HCT116 (cell line): ENCODE measurements around the gene DOCK3. TPM values are rescaled to one million over a fixed set of nuclear protein-coding genes. Genes with fewer than 3 reads are reported as not detected.

Experiments used
- ATAC-seq: fragments of 200-7000 bp; cut with Tn5 transposase; 2 replicates; pipeline ENCODE4 v1.9.1; 2020; ENCODE audit warnings: mild to moderate bottlenecking, moderate library complexity
- BruUV-seq: library from RNA; stranded (reverse); fragments of 400-500 nt; replicated peaks from 2 replicates; lab custom pipeline; 2021; lab: Mats Ljungman, UMichigan
- CTCF ChIA-PET: fragments of 300-600 bp; sonication (Branson Sonifier 250); formaldehyde crosslinking; loops from one replicate; lab custom pipeline; 2021; ENCODE audit warnings: antibody characterized with exemption; lab: Charles Lee
- POLR2A ChIA-PET: fragments of 300-600, 350-600 bp; sonication (Branson Sonifier 250); formaldehyde crosslinking; loops from one replicate; lab custom pipeline; 2021; ENCODE audit warnings: antibody characterized with exemption; lab: Charles Lee
- RAD21 ChIA-PET, 2 experiments: fragments of 300-600 bp; sonication (Branson Sonifier 250); formaldehyde crosslinking; loops; one replicate each; lab custom pipeline; 2023; ENCODE audit warnings: low total read pairs in 2 of 2; ENCODE audit not compliant: uncharacterized antibody in 2 of 2, unreplicated experiment in 2 of 2, low non-redundant PET in 1 of 2; lab: Charles Lee
- DNase-seq: peaks from one replicate; pipeline ENCODE4 v3.0.0-alpha.2; 2010; ENCODE audit warnings: low read depth, low spot score
- H2AFZ ChIP-seq: fragments of 200-600 bp; shearing (Covaris generic), sonication (generic); 2 replicates; pipeline ENCODE4 v1.6.1; 2017; ENCODE audit warnings: low read depth, mixed run types, mixed read lengths, antibody characterized with exemption, low read length; ENCODE audit not compliant: poor library complexity, severe bottlenecking
- H3K27ac ChIP-seq: 2 replicates; pipeline ENCODE4 v1.5.1; 2012; ENCODE audit warnings: low read depth, low read length
- H3K27me3 ChIP-seq: fragments of 200-600 bp; sonication (generic); 2 replicates; pipeline ENCODE4 v1.6.1; 2016; ENCODE audit warnings: mixed run types, low read length, mixed read lengths; ENCODE audit not compliant: insufficient read depth
- H3K36me3 ChIP-seq, 2 experiments: fragments of 200-500 bp in 1 of 2; fragments of 200-600 bp in 1 of 2; sonication (Bioruptor generic) in 1 of 2; sonication (generic) in 1 of 2; 2 replicates each; pipeline versions ENCODE4 v1.5.1 to v1.6.1; 2014 to 2016; ENCODE audit warnings: low read length in 2 of 2, inconsistent platforms in 1 of 2, mixed read lengths in 1 of 2, mixed run types in 1 of 2; ENCODE audit not compliant: insufficient read depth in 2 of 2, control insufficient read depth in 1 of 2
- H3K4me1 ChIP-seq, 2 experiments: fragments of 200-600 bp in 1 of 2; sonication (generic) in 1 of 2; 2 replicates each; pipeline versions ENCODE4 v1.5.1 to v1.6.1; 2012 to 2017; ENCODE audit warnings: low read length in 2 of 2, inconsistent platforms in 1 of 2, mild to moderate bottlenecking in 1 of 2, mixed read lengths in 1 of 2, mixed run types in 1 of 2, moderate library complexity in 1 of 2; ENCODE audit not compliant: insufficient read depth in 2 of 2, control insufficient read depth in 1 of 2
- H3K4me2 ChIP-seq: fragments of 200-600 bp; sonication (generic); 2 replicates; pipeline ENCODE4 v1.6.1; 2017; ENCODE audit warnings: mixed run types, low read length, mixed read lengths
- H3K4me3 ChIP-seq, 2 experiments: fragments of 200-600 bp in 1 of 2; sonication (generic) in 1 of 2; replicated peaks in 1 of 2; 2 replicates each; pipeline ENCODE4 v1.5.1; 2011 to 2016; ENCODE audit warnings: low read length in 2 of 2, control low read depth in 1 of 2, low read depth in 1 of 2, mild to moderate bottlenecking in 1 of 2, mixed read lengths in 1 of 2, mixed run types in 1 of 2
- H3K79me2 ChIP-seq: fragments of 200-600 bp; sonication (generic); 2 replicates; pipeline ENCODE4 v1.6.1; 2017; ENCODE audit warnings: mild to moderate bottlenecking, mixed run types, low read length, moderate library complexity, mixed read lengths; ENCODE audit not compliant: insufficient read depth
- H3K9ac ChIP-seq: fragments of 200-600 bp; sonication (generic); 2 replicates; pipeline ENCODE4 v1.6.1; 2016; ENCODE audit warnings: low read length, mixed read lengths
- H3K9me2 ChIP-seq: fragments of 200-600 bp; sonication (generic), shearing (Covaris generic); 2 replicates; pipeline ENCODE4 v1.6.1; 2017; ENCODE audit warnings: mixed run types, mild to moderate bottlenecking, moderate library complexity; ENCODE audit not compliant: insufficient read depth
- H3K9me3 ChIP-seq, 2 experiments: fragments of 200-500 bp in 1 of 2; fragments of 200-600 bp in 1 of 2; sonication (Bioruptor generic) in 1 of 2; sonication (generic) in 1 of 2; 2 replicates each; pipeline ENCODE4 v1.6.1; 2014 to 2017; ENCODE audit warnings: low read length in 2 of 2, mixed read lengths in 2 of 2, inconsistent platforms in 1 of 2, low read depth in 1 of 2, mild to moderate bottlenecking in 1 of 2, mixed run types in 1 of 2, moderate library complexity in 1 of 2; ENCODE audit not compliant: control insufficient read depth in 1 of 2, insufficient read depth in 1 of 2
- H4K20me1 ChIP-seq: fragments of 200-600 bp; sonication (generic), shearing (Covaris generic); 2 replicates; pipeline ENCODE4 v1.6.1; 2017; ENCODE audit warnings: mixed run types, mild to moderate bottlenecking, moderate library complexity; ENCODE audit not compliant: insufficient read depth
- CBX3 ChIP-seq: IDR thresholded peaks from 2 replicates; pipeline ENCODE4 v1.6.1; 2012; ENCODE audit warnings: low read depth
- CEBPB ChIP-seq: IDR thresholded peaks from 2 replicates; pipeline ENCODE4 v1.6.1; 2012; ENCODE audit warnings: low read depth
- CTCF ChIP-seq, 3 experiments: fragments of 200-600 bp in 1 of 3; sonication (generic) in 1 of 3; IDR thresholded peaks in 2 of 3; conservative IDR thresholded peaks in 1 of 3; 2 replicates each; pipeline ENCODE4 v1.5.1; 2012 to 2017; ENCODE audit warnings: low read depth in 2 of 3, low read length in 2 of 3, antibody characterized with exemption in 1 of 3, borderline replicate concordance in 1 of 3, control low read depth in 1 of 3, mild to moderate bottlenecking in 1 of 3, mixed read lengths in 1 of 3, mixed run types in 1 of 3, moderate library complexity in 1 of 3; ENCODE audit not compliant: insufficient read depth in 1 of 3
- EGR1 ChIP-seq: IDR thresholded peaks from 2 replicates; pipeline ENCODE4 v1.6.1; 2012; ENCODE audit warnings: low read depth
- ELF1 ChIP-seq: IDR thresholded peaks from 2 replicates; pipeline ENCODE4 v1.6.1; 2012; ENCODE audit warnings: low read depth, borderline replicate concordance
- EZH2 ChIP-seq: fragments of 200-600 bp; sonication (generic); IDR thresholded peaks from 2 replicates; pipeline ENCODE4 v1.6.1; 2017; ENCODE audit warnings: antibody characterized with exemption, mixed run types
- EZH2phosphoT487 ChIP-seq: fragments of 200-600 bp; IDR thresholded peaks from 2 replicates; pipeline ENCODE4 v1.6.1; 2018; ENCODE audit warnings: antibody characterized with exemption, borderline replicate concordance
- FOSL1 ChIP-seq: IDR thresholded peaks from 2 replicates; pipeline ENCODE4 v1.6.1; 2012; ENCODE audit warnings: low read depth
- MAX ChIP-seq: IDR thresholded peaks from 2 replicates; pipeline ENCODE4 v1.6.1; 2012
- POLR2A ChIP-seq: IDR thresholded peaks from 2 replicates; pipeline ENCODE4 v1.7.0; 2011; ENCODE audit warnings: borderline replicate concordance; ENCODE audit not compliant: insufficient read depth, insufficient read length; ENCODE audit errors: extremely low read depth
- POLR2AphosphoS5 ChIP-seq: IDR thresholded peaks from 2 replicates; pipeline ENCODE4 v1.6.1; 2011; ENCODE audit warnings: mild to moderate bottlenecking, low read depth, low read length, moderate library complexity
- RAD21 ChIP-seq: IDR thresholded peaks from 2 replicates; pipeline ENCODE4 v1.6.1; 2012; ENCODE audit warnings: low read depth, mild to moderate bottlenecking
- REST ChIP-seq: IDR thresholded peaks from 2 replicates; pipeline ENCODE4 v1.6.1; 2012; ENCODE audit warnings: low read depth
- SRF ChIP-seq: IDR thresholded peaks from 2 replicates; pipeline ENCODE4 v1.6.1; 2012; ENCODE audit warnings: low read depth
- TCF7L2 ChIP-seq: IDR thresholded peaks from 2 replicates; pipeline ENCODE4 v1.7.0; 2011; ENCODE audit warnings: borderline replicate concordance, inconsistent platforms; ENCODE audit not compliant: insufficient read depth, insufficient read length; ENCODE audit errors: extremely low read depth
- ZBTB33 ChIP-seq: IDR thresholded peaks from 2 replicates; pipeline ENCODE4 v1.6.1; 2011; ENCODE audit warnings: mild to moderate bottlenecking, low read length, moderate library complexity; ENCODE audit not compliant: insufficient replicate concordance; ENCODE audit errors: extremely low read depth
- ZFX ChIP-seq: fragments of 450-650 bp; IDR thresholded peaks from 2 replicates; pipeline ENCODE4 v1.6.1; 2017
- ZNF274 ChIP-seq: fragments of 200-500 bp; sonication (Bioruptor generic); IDR thresholded peaks from 2 replicates; pipeline ENCODE4 v1.6.1; 2014; ENCODE audit warnings: mild to moderate bottlenecking, low read depth, low read length, inconsistent platforms
- intact Hi-C: fragments of 100-400 bp; cut with micrococcal nuclease; formaldehyde crosslinking; loops from 2 replicates; pipeline ENCODE4 v1.10.0; 2022
- total RNA-seq: library from RNA; stranded (reverse); gene quantifications from one replicate; pipeline ENCODE4 v1.2.1, GENCODE V29; 2021; ENCODE audit not compliant: unreplicated experiment

DOCK3 gene
- total RNA-seq, 1 experiment from 2014 or later = 4.2 TPM

- POLR2A ChIA-PET = no interaction called here
- CTCF ChIA-PET = no interaction called here
- Histone ChIP-seq H3K9me2 (no peaks in the 10 kb centered on the region), H3K27ac (no peak overlapping the region), H3K4me3 (no peak overlapping the region), H4K20me1 (no peaks in the 10 kb centered on the region), H3K27me3 (no peaks in the 10 kb centered on the region), H3K4me1 (peaks cover 0 to 4% of the 10 kb centered on the region in 2 experiments; a peak in 1 of 4 replicates), H3K9me3 (no peaks in the 10 kb centered on the region), H2AFZ (no peak overlapping the region), H3K4me2 (no peak overlapping the region), H3K9ac (no peak overlapping the region), H3K36me3 (no peaks in the 10 kb centered on the region), H3K79me2 (no peaks in the 10 kb centered on the region)
- RAD21 ChIA-PET = no interaction called here
- no TSS peak for BruUV-seq
- no peak for TF ChIP-seq TCF7L2
- no peak for TF ChIP-seq POLR2A
- TF ChIP-seq ZNF274 = no peak
- no peak for TF ChIP-seq ZBTB33
- TF ChIP-seq CBX3 = no peak
- no peak for TF ChIP-seq CTCF (IDR thresholded peaks at IDR 0.05 in 2 of 3, conservative IDR thresholded peaks at IDR 0.05 in 1 of 3; ENCODE audit: borderline replicate concordance in 1 of 3, insufficient read depth in 1 of 3, low read depth in 2 of 3, low read length in 2 of 3)
- TF ChIP-seq REST = no peak
- no peak for TF ChIP-seq CEBPB
- TF ChIP-seq ELF1 = no peak
- no peak for TF ChIP-seq EGR1
- no peak for TF ChIP-seq FOSL1
- no peak for TF ChIP-seq MAX
- no peak for TF ChIP-seq ZFX
- TF ChIP-seq EZH2phosphoT487 = no peak
- TF ChIP-seq SRF = no peak
- TF ChIP-seq POLR2AphosphoS5 = no peak
- TF ChIP-seq RAD21 = no peak
- no peak for TF ChIP-seq EZH2
- DNase-seq (no peak), ATAC-seq (no peak)
- intact Hi-C loops = no loop called here
Measured at GRCh38 chr3:51357856-51358255, 683.1 kb downstream of the DOCK3 start.
